Mucosa of gallbladder (tissue), 1 donor: ENCODE measurements around the gene ALPK3. TPM values are rescaled to one million over a fixed set of nuclear protein-coding genes. Genes with fewer than 3 reads are reported as not detected.
A peak's percentile ranks its signal among the peaks of the same experiment; 100 is the strongest.
"Not testable (repeated sequence)": the region's sequence is repeated elsewhere in the genome, so short reads cannot be mapped to it uniquely, and the experiment has no call there.

ENCODE experiments used
- DNase-seq: peaks from one replicate; pipeline ENCODE4 v3.0.0-alpha.2; 2020; ENCODE audit warnings: low spot score
- total RNA-seq: library from RNA; stranded (reverse); gene quantifications from one replicate; pipeline ENCODE4 v1.2.1, GENCODE V29; 2021
- donor health status: DM: no; HTN: no; CAD: no.

Gene ALPK3
- total RNA-seq, 1 donor from 2014 or later, result 7.6 TPM

DNA sequence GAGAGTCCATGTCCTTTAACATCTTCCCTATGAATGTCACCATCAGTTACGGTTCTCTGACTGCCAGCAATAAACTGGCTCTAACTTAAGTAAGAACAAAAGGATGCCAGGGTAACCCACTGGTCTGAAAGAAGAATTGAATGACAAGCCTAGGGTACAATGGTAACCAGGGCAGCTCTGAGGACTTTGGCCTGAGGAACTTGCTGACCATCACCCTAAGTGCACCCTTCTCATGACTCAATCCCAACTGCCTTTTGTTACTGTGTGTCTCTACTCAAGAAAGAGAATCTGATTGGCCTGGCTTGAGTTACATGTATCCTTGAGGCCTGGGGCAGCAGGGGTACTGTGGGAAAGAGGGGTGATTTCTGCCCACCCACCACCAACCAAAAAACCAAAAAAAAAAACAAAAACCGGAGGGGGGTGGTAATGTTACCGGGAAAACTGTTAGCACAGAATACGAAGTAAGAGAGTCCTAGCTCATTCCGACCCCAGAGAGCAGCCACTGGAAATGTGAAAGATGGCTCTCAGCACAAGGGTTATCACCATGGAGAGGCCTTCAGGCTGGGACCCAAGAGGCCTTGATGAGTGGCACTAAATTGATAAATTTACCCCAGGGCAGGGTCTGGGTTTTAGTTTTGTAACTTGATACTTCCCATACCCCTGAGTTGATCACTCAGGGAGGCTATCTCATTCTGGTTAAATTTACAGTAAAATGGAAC lies 58.0 kb downstream of the ALPK3 start:
- DNase-seq, result no peak

DNA sequence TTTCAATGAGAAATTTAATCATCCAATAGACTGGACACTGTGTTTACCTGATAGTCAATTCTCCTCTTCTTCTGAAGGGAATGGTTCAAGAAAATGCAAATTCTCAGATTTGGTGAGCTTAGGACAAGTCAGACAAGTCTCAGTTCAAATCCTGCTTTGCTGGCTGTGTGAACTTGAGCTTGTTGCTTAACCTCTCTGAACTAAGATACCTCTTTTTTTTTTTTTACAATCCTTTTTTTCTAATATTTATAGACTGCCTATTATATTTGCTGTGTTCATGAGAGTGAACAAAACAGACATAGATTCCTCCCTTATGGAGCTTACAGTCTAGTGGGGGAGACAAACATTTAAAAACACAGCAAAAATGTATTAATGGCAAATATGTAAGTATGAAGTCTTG lies 59.1 kb downstream of the ALPK3 start:
- no peak for DNase-seq

DNA sequence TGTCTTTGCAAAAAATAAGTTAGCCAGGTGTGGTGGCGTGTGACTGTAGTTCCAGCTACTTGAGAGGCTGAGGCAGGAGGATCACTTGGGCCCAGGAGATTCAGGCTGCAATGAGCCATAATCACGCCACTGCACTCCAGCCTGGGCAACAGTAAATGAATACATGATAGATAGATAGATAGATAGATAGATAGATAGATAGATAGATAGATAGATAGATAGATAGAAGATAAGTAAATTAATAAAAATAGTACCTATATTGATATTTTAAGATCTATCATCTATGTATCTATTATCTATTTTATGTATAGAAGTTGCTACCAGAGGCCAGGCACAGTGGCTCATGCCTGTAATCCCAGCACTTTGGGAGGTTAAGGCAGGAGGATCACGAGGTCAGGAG lies 60.5 kb downstream of the ALPK3 start:
- not testable (repeated sequence) for DNase-seq

DNA sequence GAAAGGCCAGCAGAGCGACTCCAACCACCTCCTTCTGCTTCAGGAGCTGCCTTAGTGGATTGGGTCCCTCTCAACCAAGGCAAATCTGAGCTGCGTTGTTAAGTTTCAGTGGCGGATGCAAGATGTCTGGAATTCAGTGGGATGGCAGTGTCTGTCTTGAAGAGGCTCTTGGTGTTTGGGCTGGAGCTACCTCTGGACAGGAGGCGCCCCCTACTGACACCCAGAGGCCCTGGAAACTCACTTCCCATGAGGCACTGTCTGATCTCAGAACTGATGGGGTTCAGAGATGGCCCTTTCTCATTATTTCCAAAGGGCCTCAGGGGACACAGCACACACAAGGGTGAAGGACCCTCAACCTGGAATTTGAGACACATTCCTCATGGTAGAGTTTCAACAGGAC lies 61.3 kb downstream of the ALPK3 start:
- DNase-seq, result peak; percentile 73

DNA sequence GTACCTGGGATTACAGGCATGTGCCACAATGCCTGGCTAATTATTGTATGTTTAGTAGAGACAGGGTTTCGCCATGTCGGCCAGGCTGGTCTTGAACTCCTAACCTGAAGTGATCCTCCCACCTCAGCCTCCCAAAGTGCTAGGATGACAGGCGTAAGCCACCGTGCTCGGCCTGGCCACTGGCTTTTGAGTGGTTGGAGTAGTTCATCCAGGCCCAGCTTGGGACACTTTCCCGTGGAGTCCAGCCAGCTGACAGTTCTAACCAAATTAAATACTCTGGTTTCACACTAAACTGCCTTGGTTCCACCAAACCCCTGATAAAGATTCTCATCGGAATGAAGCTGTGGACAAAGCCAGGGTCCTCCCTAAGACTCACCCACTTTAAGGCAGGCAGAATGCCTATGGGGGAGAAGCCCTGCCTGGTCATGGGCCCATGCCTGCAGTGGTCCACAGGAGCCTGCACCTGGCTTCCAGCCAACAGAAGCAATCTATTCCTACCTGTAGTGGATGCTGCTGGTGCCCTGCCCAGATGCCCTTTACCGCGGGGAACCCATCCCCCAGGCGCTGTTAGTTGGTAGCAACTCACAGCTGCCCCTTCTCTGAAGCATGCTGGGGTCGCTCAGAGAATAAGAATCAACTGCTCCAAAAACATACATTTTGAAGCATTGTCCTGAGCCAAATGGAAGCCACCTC lies 62.1 kb downstream of the ALPK3 start:
- no peak for DNase-seq

DNA sequence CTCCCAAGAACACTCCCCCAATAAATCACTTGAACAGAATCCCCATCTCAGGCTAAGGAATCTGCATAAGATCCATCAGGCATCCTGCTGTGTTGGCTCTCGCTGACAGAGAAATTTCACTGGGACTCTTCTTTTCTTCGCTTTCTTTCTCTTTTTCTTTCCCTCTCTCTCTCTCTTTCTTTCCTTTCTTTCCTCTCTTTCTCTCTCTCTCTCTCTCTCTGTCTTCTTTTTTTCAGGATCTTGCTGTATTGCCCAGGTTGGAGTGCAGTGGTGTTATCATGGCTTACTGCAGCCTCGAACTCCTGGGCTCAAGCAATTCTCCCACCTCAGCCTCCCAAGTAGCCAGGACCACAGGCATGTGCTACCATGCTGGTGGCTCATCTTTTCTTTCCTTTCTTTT lies 62.9 kb downstream of the ALPK3 start:
- no peak for DNase-seq

DNA sequence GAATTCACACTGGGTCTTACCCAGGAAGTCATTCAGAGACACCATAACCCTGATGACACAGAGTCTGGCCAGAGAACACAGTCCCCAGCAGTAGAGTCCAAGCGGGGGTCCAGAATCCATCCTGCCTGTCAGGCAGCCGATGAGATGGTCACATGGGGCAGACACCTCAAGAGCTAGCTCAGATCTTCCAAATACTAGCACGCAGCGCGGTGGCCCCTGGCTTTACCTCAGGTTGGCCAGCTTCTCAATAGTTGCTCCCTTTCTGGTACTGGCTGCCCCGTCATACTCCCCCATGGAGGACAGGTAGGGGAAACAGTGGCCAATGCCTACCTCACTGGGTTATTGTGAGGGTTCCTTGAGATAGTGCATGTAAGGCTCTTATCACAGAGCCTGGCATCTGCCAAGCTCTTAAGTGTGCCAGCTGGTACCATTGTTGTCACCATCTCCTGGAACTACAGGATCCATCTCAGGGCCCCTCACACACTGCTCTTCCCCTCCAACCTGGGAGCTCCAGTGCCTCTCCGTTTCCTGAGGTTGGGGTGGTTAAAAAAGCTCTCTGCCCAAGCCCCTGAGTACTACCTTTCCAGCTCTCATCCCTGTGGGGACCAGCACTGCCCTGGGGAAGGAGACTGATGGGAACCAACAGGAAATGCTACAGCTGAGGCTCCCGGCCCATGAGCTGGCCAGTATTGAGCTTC lies 63.8 kb downstream of the ALPK3 start:
- no peak for DNase-seq

DNA sequence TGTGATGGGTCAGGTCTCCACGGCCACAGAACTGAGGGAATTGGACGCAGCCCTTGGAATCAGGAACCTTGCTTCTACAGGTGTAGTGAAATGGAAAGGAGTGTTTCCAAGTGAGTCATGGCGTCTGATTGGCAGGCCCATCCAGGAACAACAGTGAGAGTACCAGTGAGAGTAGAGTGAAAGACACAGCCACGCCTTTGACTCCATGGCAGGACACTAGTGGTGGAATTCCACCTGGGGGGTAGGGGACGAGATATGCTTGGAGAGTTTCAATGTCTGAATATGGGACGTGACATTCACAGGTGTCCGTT lies 64.3 kb downstream of the ALPK3 start:
- DNase-seq, result no peak

DNA sequence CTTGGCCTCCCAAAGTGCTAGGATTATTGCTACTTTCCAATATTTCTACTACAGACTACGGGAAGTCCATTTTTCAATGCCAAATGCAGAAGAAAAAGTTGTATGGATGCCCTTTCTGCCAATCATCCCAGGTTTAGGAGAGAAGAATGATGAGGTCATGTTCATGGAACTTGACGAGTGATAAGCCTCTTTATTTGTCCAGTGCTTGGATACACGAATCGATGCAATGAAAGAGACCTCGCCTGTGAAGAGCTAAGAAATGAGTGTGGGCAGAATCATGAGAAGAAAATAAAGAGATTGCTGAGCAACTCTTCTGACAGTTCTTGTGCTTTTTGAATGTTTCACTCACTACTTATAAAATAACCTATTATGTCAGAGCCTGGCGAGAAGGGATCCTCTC lies 66.3 kb downstream of the ALPK3 start:
- peak; percentile 33 for DNase-seq

DNA sequence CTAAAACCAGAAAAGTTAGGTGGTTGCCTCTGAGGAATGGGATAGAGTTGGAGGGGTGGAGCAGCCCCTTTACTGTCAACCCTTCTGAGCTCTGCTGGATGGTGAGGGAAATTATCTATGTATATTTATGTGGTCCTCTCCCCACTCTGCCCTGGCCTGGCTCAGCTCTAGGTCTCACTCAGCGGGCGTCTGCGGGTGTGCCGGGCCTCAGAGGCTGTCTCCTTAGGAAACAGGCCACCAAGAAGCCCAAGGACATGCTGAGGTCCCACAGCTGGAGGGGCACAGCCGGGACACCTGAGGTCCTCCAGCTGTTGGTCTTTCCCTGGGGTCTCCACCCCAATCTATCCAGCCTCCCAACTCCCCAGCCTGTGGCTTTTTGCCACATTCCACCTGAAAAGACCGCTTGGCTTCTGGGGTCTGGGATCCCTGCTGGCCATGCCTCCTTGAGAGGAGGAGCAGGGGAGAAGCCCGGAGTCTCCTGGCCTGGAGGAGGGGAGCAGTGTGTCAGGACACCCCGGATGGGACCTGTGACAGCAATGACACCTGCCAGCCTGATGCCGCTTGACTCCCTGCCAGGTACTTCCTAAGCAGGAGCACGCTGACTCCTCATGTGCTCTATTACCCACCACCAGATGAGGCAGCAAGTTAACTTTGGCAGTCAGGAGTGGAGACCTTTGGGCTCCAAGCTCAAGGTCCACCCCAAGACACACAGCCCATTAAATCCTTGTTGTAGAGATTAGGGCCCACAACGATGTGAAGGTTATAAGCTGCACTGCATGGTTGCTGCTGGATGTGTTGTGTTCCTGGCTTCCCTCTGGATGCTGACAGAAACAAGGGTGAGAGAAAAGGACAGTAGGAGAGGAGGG lies 67.0 kb downstream of the ALPK3 start, which contains the start of gene SLC28A1:
Gene SLC28A1, plus strand, starts transcription at position 747 of the 866 bp plus-strand sequence. CDS start 3,099 bp downstream, outside the sequence.
- DNase-seq, result peak; percentile 79

DNA sequence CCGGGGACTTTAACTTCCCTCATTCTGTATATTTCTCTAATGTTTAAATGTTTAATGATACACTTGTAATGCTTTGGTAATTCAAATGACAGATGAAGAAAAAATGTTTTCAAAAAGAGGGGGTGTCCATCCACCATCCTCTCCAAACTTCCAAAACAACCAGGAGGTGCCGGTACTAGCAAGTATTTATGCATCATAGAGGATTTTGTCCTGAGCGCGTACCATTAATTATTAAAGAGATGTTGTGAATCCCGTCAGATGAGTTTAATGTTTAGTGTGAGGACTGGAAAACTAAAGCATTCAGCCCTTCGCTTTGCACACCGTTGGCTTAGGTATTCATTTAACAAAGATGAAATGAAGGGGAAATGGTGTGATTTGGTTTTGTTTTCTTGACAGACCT lies 68.6 kb downstream of the ALPK3 start:
- DNase-seq, result no peak

DNA sequence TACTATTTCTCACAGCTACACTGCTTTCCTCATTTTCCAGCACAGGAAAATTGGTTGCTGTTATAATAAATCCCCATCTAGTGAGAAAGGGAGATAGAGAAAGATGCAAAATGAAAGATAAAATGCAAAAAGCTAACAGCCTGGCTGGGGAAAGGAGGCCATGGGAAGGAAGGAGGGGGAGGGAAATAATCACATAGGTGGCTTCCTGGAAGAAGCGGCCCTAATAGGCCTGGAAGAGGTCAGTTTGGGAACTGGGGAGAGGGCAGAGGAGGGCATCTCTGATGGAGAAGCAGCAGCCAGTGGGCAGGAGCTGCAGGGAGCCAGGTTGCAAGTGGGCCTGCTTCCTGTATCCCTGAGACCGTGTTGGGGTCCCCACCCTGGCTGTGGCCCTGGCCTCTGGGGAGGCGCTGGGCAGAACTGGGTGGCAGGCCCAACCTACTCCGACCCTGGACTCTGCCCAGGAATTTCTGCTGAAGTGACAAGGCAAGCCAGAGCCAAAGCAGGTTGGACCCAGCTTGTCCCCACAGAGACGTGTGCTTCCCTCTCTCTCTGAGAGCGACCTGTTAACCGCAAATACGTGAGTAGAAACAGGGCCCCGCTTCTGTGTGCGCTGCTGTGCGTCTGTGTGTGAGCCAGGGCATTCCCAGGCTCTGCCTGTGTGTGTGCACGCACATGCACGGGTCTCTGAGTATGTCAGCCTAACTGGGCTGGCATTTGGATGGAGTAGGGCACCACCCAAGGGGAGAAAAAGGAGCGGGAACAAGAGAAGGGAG lies 69.2 kb downstream of the ALPK3 start:
- peak; percentile 66 for DNase-seq

DNA sequence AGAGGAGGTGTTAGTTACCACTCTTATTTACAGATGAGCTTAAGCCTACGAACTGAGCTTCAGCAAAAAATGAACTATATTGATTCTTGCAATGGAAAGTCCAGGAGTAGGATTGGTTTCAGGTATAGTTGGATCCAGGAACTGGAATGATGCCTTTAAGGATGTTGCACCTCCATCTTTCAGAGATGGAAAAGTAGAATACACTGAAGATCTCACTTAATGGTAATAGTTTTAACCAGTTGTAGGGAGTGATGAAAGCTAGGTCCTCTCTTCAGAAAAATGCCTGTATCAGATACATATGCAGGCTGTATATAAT lies 69.8 kb downstream of the ALPK3 start:
- DNase-seq, result no peak

DNA sequence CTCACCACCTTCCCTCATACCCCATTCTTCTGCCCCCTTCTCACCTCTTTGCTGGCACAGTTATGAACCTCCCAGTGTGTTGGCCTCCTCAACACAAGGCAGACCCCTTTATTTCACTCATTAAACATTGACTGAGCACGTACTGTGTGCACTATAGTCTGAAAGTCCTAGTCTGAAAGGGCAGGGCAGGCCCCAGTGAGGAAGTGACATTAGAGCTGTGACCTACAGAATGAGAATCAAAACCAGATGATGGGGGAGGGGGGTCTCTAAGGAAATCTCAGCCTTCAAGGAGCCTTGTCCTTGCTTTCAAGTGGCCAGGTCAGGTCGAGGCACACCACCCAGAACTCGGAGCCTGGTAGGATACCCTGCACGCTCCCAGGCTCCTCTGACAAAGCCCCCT lies 70.8 kb downstream of the ALPK3 start:
- no peak for DNase-seq

DNA sequence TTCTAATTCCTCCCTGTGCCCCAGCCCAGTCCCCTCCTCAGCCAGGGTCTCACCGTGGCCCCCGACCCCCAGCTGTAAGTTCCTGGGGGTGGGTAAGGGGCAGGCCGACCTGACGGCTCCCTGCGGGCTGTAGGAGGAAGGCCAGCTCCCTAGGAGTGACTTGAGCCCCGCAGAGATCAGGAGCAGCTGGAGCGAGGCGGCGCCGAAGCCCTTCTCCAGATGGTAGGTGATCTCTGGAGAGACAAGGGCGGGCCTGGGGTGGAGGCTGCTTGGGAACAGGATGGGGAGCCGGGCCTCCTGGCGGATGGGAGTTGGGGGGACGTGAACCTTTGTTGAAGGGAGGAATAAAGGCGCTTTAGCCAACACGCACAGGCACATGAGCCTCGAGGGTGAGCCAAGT lies 71.5 kb downstream of the ALPK3 start:
- DNase-seq, result no peak

DNA sequence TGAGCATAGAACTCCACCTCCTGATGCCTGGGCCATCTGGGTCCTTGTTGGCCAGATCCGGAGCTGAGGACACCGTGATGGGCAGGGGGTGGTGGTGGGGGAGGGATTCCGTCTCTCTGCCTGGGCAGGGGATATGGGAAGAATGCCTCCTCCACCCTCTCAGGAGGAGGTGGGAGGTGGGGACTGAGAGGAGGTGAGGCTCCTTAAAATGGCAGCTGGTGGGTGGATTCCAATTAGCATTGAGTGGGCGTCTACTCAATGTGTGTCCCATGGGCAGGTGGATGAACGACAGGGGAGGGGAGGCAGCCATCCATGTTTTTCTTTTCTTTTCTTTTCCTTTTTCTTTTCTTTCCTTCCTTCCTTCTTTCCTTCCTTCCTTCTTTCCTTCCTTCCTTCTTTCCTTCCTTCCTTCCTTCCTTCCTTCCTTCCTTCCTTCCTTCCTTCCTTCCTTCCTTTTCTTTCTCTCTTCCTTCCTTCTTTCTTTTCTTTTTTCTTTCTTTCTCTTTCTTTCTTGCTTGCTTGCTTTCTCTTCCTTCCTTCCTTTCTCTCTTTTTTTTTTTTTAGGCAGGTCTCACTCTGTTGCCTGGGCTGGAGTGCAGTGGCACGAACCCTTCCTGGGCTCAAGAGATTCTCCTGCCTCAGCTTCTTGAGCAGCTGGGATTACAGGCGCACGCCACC lies 72.3 kb downstream of the ALPK3 start:
- no peak for DNase-seq

DNA sequence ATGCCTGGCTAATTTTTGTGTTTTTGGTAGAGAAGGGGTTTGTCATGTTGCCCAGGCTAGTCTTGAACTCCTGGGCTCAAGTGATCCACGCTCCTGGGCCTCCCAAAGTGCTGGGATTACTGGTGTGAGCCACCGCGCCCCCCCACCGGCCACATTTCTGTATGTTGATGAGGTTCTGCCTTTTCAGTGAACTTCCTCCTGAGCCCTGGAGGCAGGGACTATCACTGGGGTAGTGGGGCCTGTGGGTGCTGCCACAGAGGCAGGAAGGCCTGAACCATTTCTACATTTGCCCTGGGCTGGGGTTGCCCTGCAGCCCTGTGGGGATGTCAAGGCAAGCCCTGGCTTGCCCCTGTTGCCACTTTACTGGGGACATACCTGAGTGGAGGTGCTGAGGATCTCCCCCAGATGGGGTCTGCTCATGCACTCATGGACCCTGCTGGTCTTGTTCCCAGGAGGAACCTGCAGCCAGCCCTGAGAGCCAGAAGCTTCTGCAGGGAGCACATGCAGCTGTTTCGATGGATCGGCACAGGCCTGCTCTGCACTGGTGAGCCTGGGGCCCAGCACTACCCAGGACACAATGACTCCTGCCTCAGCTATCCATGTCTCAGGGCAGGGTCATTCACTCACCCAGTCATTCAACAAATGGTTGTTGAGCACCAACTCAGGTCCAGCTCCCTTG lies 73.0 kb downstream of the ALPK3 start:
- DNase-seq, result no peak

DNA sequence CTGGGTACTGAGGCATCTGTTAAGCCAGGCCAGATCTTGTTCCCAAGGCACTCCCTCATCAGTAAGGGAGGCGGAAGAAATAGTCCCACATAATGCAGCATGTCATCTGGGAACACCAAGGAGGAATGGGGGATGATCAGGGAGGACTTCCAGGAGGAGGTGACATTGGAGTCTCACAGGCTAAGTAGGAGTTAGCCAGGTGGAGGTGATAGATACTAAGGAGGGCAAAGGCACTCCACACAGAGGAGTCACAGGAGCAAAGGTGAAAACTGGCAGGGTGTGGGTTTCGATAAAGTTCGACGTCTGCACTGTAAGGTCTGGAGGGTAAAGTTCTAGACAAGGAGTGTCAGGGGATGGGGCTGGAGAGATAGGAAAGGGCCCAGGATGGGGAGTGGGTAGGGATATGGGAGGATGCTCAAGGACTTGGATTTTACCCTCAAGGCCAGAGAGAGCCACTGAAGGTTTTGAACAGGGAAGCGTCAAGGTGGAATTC lies 73.6 kb downstream of the ALPK3 start:
- no peak for DNase-seq

DNA sequence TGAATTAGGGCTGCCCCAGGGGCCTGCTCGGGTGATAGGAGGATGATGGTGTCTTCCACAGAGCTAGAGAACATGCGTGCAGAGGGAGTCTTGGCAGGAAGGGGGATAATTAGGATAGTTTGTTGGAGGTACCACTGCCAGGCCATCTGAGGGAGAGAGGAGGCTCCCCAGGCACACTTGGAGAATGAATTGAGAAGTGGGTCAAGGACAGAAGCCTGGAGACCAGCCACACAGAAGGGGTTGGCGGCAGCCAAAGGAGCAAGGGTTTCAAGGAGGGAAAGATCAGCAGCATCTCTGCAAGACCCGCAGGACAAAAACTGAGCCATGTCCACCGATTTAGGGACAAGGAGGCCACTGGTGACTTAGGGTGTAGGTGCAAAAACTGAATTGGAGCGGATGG lies 74.2 kb downstream of the ALPK3 start:
- DNase-seq, result no peak

DNA sequence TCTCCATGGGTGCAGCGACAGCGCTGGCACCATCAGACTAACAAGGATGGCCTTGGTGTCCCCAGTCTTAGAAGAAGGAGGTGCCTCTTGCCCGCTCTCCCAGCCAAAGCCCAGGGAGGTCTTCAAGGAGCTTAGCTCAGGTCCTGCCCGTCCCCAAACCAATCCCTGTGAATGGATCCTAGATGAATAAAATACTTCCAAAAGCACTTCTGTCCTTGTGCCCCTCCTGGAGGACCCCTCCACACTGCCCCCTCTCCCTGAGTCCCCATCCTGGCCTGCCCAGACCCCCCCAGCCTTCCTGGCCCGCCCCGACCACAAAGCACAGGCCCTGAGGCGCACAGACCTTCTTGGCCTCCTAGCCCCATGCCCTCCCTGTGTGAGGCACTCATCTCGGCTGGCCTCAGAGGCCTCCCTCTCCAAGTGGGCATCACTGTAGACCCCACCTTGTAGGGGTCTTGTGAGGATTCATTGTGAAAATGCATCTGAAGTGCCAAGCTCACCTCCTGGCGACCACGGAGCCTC lies 75.7 kb downstream of the ALPK3 start:
- DNase-seq, result no peak
